ENCODE measurements around the gene PANX1.

DNA sequence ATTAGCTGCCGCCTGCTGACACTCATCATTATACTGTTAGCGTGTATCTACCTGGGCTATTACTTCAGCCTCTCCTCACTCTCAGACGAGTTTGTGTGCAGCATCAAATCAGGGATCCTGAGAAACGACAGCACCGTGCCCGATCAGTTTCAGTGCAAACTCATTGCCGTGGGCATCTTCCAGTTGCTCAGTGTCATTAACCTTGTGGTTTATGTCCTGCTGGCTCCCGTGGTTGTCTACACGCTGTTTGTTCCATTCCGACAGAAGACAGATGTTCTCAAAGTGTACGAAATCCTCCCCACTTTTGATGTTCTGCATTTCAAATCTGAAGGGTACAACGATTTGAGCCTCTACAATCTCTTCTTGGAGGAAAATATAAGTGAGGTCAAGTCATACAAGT, 51.1 kb downstream of the PANX1 start:
- TF ChIP-seq, protein P1, sequence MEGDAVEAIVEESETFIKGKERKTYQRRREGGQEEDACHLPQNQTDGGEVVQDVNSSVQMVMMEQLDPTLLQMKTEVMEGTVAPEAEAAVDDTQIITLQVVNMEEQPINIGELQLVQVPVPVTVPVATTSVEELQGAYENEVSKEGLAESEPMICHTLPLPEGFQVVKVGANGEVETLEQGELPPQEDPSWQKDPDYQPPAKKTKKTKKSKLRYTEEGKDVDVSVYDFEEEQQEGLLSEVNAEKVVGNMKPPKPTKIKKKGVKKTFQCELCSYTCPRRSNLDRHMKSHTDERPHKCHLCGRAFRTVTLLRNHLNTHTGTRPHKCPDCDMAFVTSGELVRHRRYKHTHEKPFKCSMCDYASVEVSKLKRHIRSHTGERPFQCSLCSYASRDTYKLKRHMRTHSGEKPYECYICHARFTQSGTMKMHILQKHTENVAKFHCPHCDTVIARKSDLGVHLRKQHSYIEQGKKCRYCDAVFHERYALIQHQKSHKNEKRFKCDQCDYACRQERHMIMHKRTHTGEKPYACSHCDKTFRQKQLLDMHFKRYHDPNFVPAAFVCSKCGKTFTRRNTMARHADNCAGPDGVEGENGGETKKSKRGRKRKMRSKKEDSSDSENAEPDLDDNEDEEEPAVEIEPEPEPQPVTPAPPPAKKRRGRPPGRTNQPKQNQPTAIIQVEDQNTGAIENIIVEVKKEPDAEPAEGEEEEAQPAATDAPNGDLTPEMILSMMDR (IDR thresholded peaks at IDR 0.05; ENCODE audit: low read depth, low read length, poor library complexity, severe bottlenecking), result no peak
- no peak for TF ChIP-seq EZH2phosphoT487 (IDR thresholded peaks at IDR 0.05; ENCODE audit: borderline replicate concordance, low read length)

Measured in DOHH2 (cell line).